ENCODE data around the gene ANKIB1. TPM values are rescaled to one million over a fixed set of nuclear protein-coding genes. Genes with fewer than 3 reads are reported as not detected.

The ANKIB1 gene
- total RNA-seq, 1 experiment from 2014 or later, result 57.2 TPM

DNA sequence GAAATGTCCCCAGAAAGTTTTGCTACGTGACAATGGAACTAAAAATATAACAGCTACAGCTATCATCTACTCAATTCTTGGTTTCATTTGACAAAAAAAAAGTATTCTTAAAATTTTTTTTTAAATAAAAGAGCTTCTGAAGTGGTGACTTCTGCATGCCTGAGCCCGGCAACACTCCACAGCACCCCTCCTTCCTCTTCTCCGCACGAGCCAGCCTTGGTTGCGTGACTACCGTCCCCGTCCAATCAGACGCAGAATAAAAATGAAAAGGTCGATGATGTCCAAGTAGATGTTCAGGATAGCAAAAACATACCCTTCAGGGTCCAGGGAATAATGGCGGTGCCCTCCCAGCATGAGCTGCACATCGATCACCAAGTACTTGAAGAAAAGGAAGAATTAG lies 167.0 kb downstream of the ANKIB1 start:
- DNase-seq, result no peak
- Histone ChIP-seq H3K27me3 (replicated peaks; ENCODE audit: control insufficient read depth, insufficient read depth, low read length) (no peaks in the 10 kb centered on the region), H3K9me3 (no peaks in the 10 kb centered on the region), H3K4me1 (no peaks in the 10 kb centered on the region), H3K36me3 (ENCODE audit: control insufficient read depth, insufficient read depth, low read length) (no peaks in the 10 kb centered on the region), H3K4me3 (ENCODE audit: low read depth, low read length) (no peak overlapping the region)
- no peak overlapping the region for H3K27ac Mint-ChIP-seq (ENCODE audit: unreplicated experiment)
- H3K27me3 Mint-ChIP-seq (ENCODE audit: insufficient read depth, unreplicated experiment), result no peaks in the 10 kb centered on the region
- CTCF ChIA-PET, result interaction anchor here (1.2 kb wide), 1 partner anchor 34 kb away, joined by 3 read pairs; the partner anchor contains the start of gene GATAD1
- no TSS peak for BruUV-seq (replicated peaks)
- H3K36me3 Mint-ChIP-seq (ENCODE audit: insufficient read depth, unreplicated experiment), result no peaks in the 10 kb centered on the region
- intact Hi-C loops (cut with micrococcal nuclease; ENCODE audit: unreplicated experiment), result no loop called here
- POLR2A ChIA-PET, result interaction anchor here (0.7 kb wide), 1 partner anchor 167 kb away, joined by 3 read pairs; the partner anchor contains the start of gene ANKIB1
- TF ChIP-seq, protein P1, sequence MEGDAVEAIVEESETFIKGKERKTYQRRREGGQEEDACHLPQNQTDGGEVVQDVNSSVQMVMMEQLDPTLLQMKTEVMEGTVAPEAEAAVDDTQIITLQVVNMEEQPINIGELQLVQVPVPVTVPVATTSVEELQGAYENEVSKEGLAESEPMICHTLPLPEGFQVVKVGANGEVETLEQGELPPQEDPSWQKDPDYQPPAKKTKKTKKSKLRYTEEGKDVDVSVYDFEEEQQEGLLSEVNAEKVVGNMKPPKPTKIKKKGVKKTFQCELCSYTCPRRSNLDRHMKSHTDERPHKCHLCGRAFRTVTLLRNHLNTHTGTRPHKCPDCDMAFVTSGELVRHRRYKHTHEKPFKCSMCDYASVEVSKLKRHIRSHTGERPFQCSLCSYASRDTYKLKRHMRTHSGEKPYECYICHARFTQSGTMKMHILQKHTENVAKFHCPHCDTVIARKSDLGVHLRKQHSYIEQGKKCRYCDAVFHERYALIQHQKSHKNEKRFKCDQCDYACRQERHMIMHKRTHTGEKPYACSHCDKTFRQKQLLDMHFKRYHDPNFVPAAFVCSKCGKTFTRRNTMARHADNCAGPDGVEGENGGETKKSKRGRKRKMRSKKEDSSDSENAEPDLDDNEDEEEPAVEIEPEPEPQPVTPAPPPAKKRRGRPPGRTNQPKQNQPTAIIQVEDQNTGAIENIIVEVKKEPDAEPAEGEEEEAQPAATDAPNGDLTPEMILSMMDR (IDR thresholded peaks at IDR 0.05; ENCODE audit: insufficient read depth in 1 of 2, low read depth in 1 of 2, low read length in 1 of 2, severe bottlenecking in 1 of 2, unreplicated experiment in 1 of 2), result no peak
- no peak overlapping the region for H3K4me3 Mint-ChIP-seq (ENCODE audit: unreplicated experiment)
- H3K4me1 Mint-ChIP-seq (ENCODE audit: low read depth, unreplicated experiment), result no peaks in the 10 kb centered on the region
- no peaks in the 10 kb centered on the region for H3K9me3 Mint-ChIP-seq (ENCODE audit: unreplicated experiment)

DNA sequence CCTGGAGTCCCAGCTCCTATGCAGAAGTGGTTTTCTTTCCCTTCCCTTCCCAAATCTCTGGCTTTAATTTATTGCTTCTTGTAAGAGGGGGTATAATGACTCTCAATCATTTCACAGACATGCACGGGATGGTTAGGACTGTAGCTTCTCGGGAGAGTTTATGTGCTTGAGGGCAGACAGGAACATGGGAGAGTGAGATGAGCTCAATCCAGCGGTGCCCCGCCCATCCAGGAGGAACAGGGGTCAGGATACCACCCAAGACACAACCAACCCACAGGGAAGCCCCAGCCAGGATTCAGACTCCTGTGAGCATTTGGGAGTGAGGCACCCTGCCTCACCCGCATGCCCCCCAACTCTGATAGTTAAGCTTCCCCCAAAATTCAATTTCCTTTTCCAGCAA lies 167.8 kb downstream of the ANKIB1 start:
- no peaks in the 10 kb centered on the region for H3K36me3 ChIP-seq (ENCODE audit: control insufficient read depth, insufficient read depth, low read length)

DNA sequence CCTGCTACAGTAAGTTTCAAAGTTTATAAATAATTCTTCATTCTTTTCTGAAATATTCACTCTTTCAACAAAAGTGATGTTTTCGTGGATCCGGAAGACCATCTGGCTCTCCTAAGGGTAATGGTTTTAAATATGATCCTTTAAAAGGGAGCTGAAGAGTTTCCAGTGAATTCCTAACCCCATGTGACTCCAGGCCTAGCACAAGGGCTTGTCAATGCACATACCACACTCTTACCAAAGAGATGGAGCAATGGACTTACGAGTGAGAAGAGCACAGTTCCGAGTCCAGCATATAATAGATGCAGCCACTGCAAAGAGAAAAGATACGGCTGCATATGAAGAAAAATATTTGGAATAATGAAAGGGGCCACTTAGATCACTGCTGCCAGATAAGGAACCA lies 169.5 kb downstream of the ANKIB1 start:
- H3K9me3 Mint-ChIP-seq (ENCODE audit: unreplicated experiment), result no peaks in the 10 kb centered on the region
- no peak overlapping the region for H3K4me3 Mint-ChIP-seq (ENCODE audit: unreplicated experiment)
- H3K4me1 Mint-ChIP-seq (ENCODE audit: low read depth, unreplicated experiment), result no peaks in the 10 kb centered on the region
- ChIA-PET CTCF (interaction anchor here (2.0 kb wide), 1 partner anchor 10 kb away, joined by 8 read pairs; no protein-coding TSS in a partner anchor), POLR2A (no interaction called here)
- TF ChIP-seq, protein P1 (IDR thresholded peaks at IDR 0.05; ENCODE audit: insufficient read depth in 1 of 2, low read depth in 1 of 2, low read length in 1 of 2, severe bottlenecking in 1 of 2, unreplicated experiment in 1 of 2), result no peak
- no peaks in the 10 kb centered on the region for H3K4me1 ChIP-seq
- no peak for DNase-seq
- no peak overlapping the region for H3K4me3 ChIP-seq (ENCODE audit: low read depth, low read length)
- H3K36me3 ChIP-seq (ENCODE audit: control insufficient read depth, insufficient read depth, low read length), result no peaks in the 10 kb centered on the region
- no peaks in the 10 kb centered on the region for H3K27me3 ChIP-seq (replicated peaks; ENCODE audit: control insufficient read depth, insufficient read depth, low read length)
- H3K27ac Mint-ChIP-seq (ENCODE audit: unreplicated experiment), result no peak overlapping the region
- BruUV-seq (replicated peaks), result no TSS peak
- no peaks in the 10 kb centered on the region for H3K27me3 Mint-ChIP-seq (ENCODE audit: insufficient read depth, unreplicated experiment)
- intact Hi-C loops (cut with micrococcal nuclease; ENCODE audit: unreplicated experiment), result no loop called here
- no peaks in the 10 kb centered on the region for H3K36me3 Mint-ChIP-seq (ENCODE audit: insufficient read depth, unreplicated experiment)
- H3K9me3 ChIP-seq, result no peaks in the 10 kb centered on the region

More for the DNA sequence above, 167.8 kb downstream of the ANKIB1 start:
- no peak overlapping the region for H3K4me3 Mint-ChIP-seq (ENCODE audit: unreplicated experiment)
- TF ChIP-seq, protein P1 (IDR thresholded peaks at IDR 0.05; ENCODE audit: insufficient read depth in 1 of 2, low read depth in 1 of 2, low read length in 1 of 2, severe bottlenecking in 1 of 2, unreplicated experiment in 1 of 2), result no peak
- ChIA-PET POLR2A (no interaction called here), CTCF (interaction anchor here (0.7 to 1.2 kb wide), 2 partner anchors 7 to 34 kb away, joined by 3 read pairs; partner anchors contain the start of gene GATAD1)
- intact Hi-C loops (cut with micrococcal nuclease; ENCODE audit: unreplicated experiment), result no loop called here
- H3K4me3 ChIP-seq (ENCODE audit: low read depth, low read length), result no peak overlapping the region
- H3K9me3 ChIP-seq, result no peaks in the 10 kb centered on the region
- H3K36me3 Mint-ChIP-seq (ENCODE audit: insufficient read depth, unreplicated experiment), result no peaks in the 10 kb centered on the region
- H3K27ac Mint-ChIP-seq (ENCODE audit: unreplicated experiment), result no peak overlapping the region
- no peaks in the 10 kb centered on the region for H3K27me3 Mint-ChIP-seq (ENCODE audit: insufficient read depth, unreplicated experiment)
- no TSS peak for BruUV-seq (replicated peaks)
- no peaks in the 10 kb centered on the region for H3K27me3 ChIP-seq (replicated peaks; ENCODE audit: control insufficient read depth, insufficient read depth, low read length)
- no peaks in the 10 kb centered on the region for H3K4me1 Mint-ChIP-seq (ENCODE audit: low read depth, unreplicated experiment)
- no peaks in the 10 kb centered on the region for H3K4me1 ChIP-seq
- DNase-seq, result no peak
- no peaks in the 10 kb centered on the region for H3K9me3 Mint-ChIP-seq (ENCODE audit: unreplicated experiment)

Measured in Caco-2 (cell line).